Measurements from ENCODE around the gene ZNF787.

Gene ZNF787

DNA sequence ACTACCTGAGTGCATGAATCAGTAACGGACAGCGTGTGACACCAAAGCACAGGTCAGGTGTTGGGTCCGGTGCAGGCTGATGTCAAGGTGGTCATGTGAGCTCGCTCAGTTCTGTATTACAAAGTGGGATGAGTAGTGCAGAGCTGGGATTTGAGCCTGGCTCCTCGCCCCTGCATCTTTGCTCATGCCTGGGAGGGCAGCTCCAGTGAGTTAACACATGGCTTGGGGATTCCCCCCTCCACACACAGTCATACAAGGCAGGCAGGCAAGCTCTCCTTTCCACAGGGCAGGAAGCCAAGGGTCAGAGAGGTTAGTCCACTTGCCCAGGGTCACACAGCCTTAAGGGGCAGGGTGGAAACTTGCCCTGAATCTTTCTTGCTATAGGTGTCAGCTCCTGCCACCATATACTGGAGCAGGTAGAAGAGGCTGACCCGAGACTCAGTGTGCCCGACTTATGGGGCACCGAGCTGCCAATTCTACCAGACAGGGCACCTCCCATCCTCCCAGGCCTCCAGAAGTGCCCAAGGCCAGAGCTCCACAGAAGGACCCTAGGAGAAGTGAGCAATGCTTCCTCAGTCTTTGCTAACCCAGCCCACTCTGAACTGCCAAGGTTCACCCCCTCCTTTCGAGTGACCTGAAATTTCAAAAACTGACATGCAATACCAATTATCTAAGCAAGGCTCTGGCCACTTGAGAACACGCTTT is 35.4 kb downstream of the ZNF787 start:
- ATAC-seq, result no peak

DNA sequence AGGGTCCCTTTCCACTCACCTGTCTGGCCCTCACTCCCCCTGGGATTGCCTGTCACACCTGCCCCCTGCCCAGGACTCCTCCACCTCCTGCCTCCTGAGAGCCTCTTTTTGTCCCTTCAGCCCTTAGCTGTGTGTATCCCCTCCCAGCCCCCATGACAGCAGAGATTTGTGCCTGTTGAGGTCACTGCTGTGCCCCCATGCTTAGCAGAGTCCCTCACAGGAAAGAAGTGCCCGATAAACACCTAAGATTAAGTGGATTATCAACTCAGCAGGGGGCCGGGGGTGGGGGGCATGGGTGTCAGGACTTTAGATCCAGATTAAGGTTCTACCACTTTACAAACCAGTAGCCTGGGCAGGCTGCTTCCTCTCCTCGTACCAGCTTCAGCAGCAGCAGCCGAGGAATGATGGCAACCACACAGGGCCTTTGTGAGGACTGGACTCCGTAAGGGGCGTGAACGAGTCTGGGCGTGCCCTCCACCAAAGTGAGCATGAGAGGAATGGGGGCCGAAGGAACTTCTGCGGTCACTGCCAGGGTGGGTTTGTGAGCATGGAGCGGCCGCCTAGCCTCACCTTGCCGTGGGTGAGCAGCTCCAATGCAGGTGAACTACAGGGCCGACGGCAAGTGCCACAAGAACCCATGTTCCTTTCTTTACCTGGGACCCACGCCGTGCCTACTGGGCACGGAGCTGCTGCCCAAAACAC is 36.1 kb downstream of the ZNF787 start:
- ATAC-seq, result no peak

DNA sequence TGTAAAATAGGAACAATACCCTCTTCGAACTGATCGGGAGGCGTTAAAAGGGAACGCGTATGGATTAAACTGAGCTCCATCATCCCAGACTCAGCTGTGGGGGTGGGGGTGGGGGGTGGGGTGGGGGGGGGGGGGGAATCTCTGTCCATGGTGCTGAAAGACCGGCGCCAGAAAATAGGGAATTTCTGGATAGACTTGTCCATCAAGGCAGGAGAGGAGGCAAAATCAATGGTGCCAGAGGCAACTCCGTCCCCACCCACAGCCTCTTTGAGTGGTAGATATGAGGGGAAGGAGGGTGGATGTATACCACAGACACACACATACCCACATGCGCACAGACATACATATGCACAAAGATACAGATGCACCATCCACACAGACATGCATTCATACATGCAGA is 37.4 kb downstream of the ZNF787 start:
- ATAC-seq, result no peak

DNA sequence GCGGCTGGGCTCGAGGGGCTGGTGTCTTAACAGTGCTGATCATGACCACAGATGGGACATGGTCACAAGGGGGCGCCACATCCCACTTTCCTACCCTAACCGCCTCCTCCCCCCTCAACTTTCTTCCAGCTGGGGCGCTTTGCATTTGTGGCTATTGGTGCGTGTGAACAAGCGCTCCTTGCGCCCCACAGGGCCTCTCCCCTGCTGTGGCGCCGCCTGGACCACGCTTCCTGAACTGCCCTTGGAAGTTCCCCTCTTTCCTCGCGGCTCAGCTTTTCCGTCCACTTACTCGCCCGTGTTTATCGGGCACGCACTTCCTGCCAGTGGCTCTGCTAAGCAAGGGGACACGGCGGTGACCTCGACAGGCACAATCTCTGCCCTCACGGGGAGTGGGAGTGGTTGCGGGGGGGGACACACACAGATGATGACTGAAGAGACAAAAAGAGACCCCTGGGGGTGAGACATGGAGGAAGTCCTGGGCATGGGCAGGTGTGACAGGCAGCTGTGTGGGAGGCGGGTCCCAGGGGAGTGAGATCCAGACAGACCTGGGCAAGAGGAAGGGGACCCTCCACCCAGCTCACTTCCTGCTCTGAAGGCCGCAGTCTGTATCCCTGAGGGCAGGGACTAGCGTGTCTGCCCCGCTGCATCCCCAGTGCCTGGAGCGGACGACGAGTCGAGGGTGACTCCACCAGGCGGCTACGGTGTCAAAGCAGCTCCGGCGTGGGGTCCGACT is 40.3 kb downstream of the ZNF787 start:
- peak; percentile 7 to 57 for ATAC-seq

DNA sequence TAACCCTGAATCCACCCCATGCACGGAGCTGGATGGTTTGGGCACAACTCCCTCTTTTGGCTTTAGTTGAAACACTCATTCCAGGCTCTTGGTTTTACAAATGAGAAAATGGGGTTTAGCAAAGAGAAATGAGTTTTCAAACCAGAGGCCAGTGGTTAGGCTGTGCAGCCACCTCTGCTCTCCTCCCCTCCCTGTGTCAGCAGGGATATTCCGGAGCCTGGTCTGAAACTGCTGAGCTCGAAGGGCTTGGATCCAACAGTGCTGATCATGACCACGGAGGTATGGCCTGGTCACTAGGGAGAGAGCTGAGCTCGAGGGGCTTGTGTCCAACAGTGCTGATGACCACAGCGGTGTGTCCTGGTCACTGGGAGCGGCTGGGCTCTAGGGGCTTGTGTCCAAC is 41.5 kb downstream of the ZNF787 start:
- no peak for ATAC-seq

DNA sequence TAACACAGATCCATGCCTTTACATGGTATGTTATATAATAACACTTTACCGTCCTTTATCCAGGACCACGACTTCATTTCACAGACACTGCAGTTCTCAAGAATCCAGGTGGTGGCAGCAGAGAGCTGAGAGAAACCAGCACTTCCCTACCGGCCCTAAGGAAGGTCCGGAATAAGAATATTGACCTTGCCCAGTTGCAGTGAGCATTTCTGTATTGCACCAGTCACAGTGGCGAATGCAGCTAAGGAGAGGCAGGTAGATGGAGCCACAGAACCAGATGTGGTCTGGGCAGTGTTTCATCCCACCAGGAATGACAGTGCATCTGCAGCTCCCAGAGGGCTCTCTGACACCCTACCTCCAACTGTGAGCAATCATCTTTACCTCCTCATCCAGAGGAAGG is 44.6 kb downstream of the ZNF787 start:
- no peak for ATAC-seq

DNA sequence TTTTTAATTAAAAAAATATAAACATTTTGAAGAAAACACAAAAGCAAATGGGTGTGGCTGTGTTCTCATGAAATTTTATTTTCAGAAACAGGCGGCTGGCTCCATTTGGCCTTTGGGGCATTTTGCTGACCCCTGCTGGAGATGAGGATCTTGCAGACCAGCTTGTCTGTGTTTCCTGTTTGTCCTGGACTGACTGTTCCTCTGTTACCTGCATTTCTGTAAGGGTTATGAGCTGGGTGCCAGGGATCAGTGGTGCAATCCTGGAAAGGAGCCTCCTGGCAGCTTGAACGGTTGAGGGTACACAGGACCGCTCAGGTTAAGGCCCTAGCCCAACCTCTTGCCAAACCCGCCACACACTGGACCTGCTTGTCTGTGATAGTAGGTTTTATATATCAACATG is 49.9 kb downstream of the ZNF787 start:
- no peak for ATAC-seq

DNA sequence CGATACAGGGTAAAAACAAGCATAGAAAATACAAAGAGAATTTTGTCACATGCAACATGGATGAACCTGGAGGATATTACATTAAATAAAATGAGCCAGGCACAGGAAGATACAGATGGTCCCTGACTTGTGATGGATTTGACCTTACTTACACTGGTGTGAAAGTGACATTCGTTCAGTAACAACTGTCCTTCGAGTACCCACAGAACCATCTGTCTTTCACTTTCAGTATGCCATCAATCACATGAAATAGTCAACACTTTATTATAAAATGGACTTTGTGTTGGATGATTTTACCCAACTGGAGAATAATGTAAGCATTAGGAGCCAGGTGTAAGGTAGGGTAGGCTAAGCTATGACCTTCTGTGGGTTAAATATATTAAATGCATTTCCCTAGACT is 51.5 kb downstream of the ZNF787 start:
- no peak for ATAC-seq

DNA sequence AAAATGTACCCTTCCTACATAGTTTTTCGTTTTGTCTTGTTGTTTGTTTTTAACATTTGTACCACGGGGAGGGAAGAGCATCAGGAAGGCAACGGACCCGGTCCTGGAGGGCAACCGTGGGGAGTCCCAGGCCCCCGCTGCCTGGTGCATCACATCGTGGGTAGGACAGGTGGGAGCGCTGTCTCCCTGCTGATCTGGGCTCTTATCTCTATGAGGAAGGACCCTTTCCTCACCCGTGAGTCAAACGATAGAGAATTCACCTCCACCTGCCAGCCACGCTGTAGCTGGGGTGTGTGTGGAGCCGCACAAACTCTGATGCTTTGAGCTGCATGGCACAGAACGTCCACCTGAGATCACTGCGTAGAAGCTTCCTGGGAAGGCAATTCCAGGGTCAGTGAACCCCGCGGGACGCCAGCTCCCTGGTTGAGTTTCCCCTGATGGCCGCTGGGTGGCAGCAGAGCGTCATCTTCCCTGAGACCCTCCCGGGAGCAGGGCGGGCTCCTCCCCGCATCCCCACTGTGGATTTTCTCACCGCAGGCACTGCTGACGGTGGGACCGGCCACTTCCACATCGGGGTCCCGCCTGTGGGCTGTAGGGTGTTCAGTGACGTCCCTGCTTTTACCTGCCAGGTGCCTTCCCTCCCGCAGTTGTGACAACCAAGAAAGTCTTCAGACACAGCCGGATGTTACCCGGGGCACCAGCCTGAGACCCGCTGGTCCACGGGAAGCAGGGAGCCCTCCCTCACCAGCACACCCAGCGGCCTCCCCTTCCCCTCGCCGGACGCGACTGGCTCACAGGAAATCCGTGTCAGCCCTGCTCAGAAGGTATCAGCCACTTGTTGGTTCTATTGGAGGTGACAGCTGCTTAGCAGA is 54.7 kb downstream of the ZNF787 start:
- ATAC-seq, result peak; percentile 58 to 71

DNA sequence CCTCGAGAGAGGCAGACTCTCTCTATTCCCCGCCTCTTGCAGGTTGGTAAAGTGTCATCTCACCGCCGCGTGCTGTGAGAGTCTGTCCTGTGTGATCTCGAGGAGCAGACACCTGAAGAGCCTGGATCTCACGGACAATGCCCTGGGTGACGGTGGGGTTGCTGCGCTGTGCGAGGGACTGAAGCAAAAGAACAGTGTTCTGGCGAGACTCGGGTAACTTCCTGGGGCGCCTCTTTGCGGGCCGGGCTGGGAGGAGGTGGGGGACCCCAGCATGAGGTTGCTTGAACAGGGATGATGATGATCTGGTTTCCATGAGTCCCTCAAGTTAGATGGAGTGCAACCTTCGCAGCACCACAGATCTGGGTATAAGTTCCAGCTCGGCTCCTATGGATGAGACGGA is 67.5 kb downstream of the ZNF787 start:
- no peak for ATAC-seq
